Smooth muscle cell (in vitro differentiated cells): Measurements from ENCODE around the gene CDC123. TPM values are rescaled to one million over a fixed set of nuclear protein-coding genes. Genes with fewer than 3 reads are reported as not detected.
A peak's percentile ranks its signal among the peaks of the same experiment; 100 is the strongest.

Source experiments
- DNase-seq: peaks from one replicate; lab custom pipeline; 2025; ENCODE audit not compliant: unreplicated experiment; lab: John Stamatoyannopoulos, UW
- H2AFZ ChIP-seq: fragments of 200-600 bp; sonication (generic); 2 replicates; pipeline ENCODE4 v1.6.0; 2016; ENCODE audit warnings: antibody characterized with exemption, low read depth, mild to moderate bottlenecking
- H3F3A ChIP-seq: fragments of 200-600 bp; sonication (generic); 2 replicates; pipeline ENCODE4 v1.6.0; 2017; ENCODE audit warnings: antibody characterized with exemption, low read depth
- H3K27ac ChIP-seq: fragments of 200-600 bp; sonication (generic); 2 replicates; pipeline ENCODE4 v1.5.1; 2016; ENCODE audit warnings: low read depth, mild to moderate bottlenecking
- H3K27me3 ChIP-seq: fragments of 200-600 bp; sonication (generic); 2 replicates; pipeline ENCODE4 v1.6.1; 2016; ENCODE audit warnings: low read depth, mild to moderate bottlenecking
- H3K36me3 ChIP-seq: fragments of 200-600 bp; sonication (generic); 2 replicates; pipeline ENCODE4 v1.5.1; 2016; ENCODE audit warnings: low read depth
- H3K4me1 ChIP-seq: fragments of 200-600 bp; sonication (generic); 2 replicates; pipeline ENCODE4 v1.5.1; 2016; ENCODE audit warnings: low read depth
- H3K4me2 ChIP-seq: fragments of 200-600 bp; sonication (generic); 2 replicates; pipeline ENCODE4 v1.6.0; 2016; ENCODE audit warnings: mild to moderate bottlenecking
- H3K4me3 ChIP-seq: fragments of 200-600 bp; sonication (generic); 2 replicates; pipeline ENCODE4 v1.5.1; 2016; ENCODE audit warnings: mild to moderate bottlenecking
- H3K79me2 ChIP-seq: fragments of 200-600 bp; sonication (generic); 2 replicates; pipeline ENCODE4 v1.6.0; 2016; ENCODE audit warnings: low read depth, mild to moderate bottlenecking
- H3K9ac ChIP-seq: fragments of 200-600 bp; sonication (generic); 2 replicates; pipeline ENCODE4 v1.6.0; 2016; ENCODE audit warnings: low read depth
- H3K9me3 ChIP-seq: fragments of 200-600 bp; sonication (generic); replicated peaks from 2 replicates; pipeline ENCODE4 v1.5.1; 2016; ENCODE audit warnings: low read depth
- H4K20me1 ChIP-seq: fragments of 200-600 bp; sonication (generic); 2 replicates; pipeline ENCODE4 v1.6.0; 2016; ENCODE audit warnings: low read depth
- WGBS: methylation state at CpG from one replicate; pipeline ENCODE4 v1.1.7; 2016; ENCODE audit warnings: low lambda C conversion rate; 5-methylcytosine and 5-hydroxymethylcytosine counted together
- polyA plus RNA-seq: library from polyadenylated mRNA; unstranded; fragments of >200 nt; fragmentation: Nextera tagmentation; extraction: Ambion mirVana; gene quantifications from 2 replicates; pipeline ENCODE4 v1.2.1, GENCODE V29; 2016
- total RNA-seq: library from RNA; depleted of rRNA; stranded (reverse); fragments of >200 nt; gene quantifications from 2 replicates; pipeline ENCODE4 v1.2.3, GENCODE V29; 2014
- TF ChIP-seq, protein P1 (sequence below): fragments of 200-600 bp; sonication (generic); IDR thresholded peaks from 2 replicates; pipeline ENCODE4 v1.5.1; 2017; ENCODE audit warnings: borderline replicate concordance, mild to moderate bottlenecking, antibody characterized with exemption; ENCODE audit not compliant: insufficient read depth, poor library complexity, severe bottlenecking

The CDC123 gene
- total RNA-seq, result 78.2 and 87.4 TPM in 2 replicates
- polyA plus RNA-seq, result 97.2 and 103 TPM in 2 replicates

DNA sequence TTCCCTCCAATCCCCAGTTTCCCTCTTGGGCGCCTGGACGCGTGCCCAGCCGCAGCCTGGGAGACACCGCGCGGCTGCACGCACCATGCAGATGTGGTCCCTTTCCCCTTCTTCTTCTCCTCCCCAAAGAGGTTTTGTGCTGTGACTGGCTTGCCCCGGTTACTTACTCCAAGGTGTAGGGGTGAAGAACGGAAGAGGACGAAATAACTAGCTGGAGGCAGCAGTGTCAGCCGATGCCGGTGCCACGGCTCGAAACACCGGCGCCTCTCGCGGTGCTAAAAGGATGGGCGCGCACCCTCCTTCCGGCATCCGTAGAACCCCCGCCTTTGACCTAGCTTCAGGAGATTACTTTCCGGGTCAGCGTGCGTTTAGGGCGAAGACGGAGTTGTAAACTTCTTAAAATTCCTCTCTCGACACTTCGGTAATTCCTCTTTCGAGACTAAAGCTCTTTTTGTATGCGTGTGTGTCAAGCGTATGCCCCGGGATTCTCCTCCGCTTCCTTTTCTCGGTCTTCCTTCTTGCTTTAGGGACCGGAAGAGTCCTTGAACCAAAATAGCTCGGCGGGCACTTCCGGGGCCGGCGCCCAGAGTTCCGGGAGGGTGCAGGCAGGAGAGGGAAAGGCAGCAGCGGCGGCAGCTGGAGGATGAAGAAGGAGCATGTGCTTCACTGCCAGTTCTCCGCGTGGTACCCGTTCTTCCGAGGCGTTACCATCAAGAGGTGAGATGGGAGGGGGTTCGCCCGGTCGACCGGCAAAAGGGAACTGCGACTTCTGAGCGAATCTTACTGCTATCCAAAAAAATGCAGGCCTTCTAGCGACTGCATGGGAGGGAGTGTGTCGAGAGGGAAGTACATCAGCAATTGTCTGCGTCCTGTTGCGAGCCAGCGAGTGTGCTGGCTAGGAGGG lies at the start of gene CDC123, which contains the start of gene NUDT5:
Gene CDC123, plus strand, starts transcription at position 586 of the 904 bp plus-strand sequence. Its CDS starts 58 bp downstream, at position 644.
Gene NUDT5, minus strand, starts transcription at position 289 of the 904 bp plus-strand sequence. CDS start 9,600 bp downstream, outside the sequence.
- peak within 1 kb of the TSS; percentile 92 for H3K27ac ChIP-seq
- H3K27me3 ChIP-seq, result no peaks in the 10 kb centered on the region
- DNase-seq, result peak; percentile 67
- peaks cover 11% of the 10 kb centered on the region for H3K36me3 ChIP-seq
- TF ChIP-seq, protein P1, sequence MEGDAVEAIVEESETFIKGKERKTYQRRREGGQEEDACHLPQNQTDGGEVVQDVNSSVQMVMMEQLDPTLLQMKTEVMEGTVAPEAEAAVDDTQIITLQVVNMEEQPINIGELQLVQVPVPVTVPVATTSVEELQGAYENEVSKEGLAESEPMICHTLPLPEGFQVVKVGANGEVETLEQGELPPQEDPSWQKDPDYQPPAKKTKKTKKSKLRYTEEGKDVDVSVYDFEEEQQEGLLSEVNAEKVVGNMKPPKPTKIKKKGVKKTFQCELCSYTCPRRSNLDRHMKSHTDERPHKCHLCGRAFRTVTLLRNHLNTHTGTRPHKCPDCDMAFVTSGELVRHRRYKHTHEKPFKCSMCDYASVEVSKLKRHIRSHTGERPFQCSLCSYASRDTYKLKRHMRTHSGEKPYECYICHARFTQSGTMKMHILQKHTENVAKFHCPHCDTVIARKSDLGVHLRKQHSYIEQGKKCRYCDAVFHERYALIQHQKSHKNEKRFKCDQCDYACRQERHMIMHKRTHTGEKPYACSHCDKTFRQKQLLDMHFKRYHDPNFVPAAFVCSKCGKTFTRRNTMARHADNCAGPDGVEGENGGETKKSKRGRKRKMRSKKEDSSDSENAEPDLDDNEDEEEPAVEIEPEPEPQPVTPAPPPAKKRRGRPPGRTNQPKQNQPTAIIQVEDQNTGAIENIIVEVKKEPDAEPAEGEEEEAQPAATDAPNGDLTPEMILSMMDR, result no peak
- peaks cover 7% of the 10 kb centered on the region for H4K20me1 ChIP-seq
- H2AFZ ChIP-seq, result peak within 1 kb of the TSS; percentile 98
- H3K79me2 ChIP-seq, result peaks cover 89% of the 10 kb centered on the region
- H3K4me2 ChIP-seq, result peak within 1 kb of the TSS; percentile 83
- peak within 1 kb of the TSS; percentile 76 for H3K4me3 ChIP-seq
- peak within 1 kb of the TSS; percentile 90 for H3K9ac ChIP-seq
- H3F3A ChIP-seq, result no peaks in the 10 kb centered on the region
- no peaks in the 10 kb centered on the region for H3K9me3 ChIP-seq
- WGBS, result under 1% methylated on average over 62 of the region's 62 CpGs
- peaks cover 18% of the 10 kb centered on the region for H3K4me1 ChIP-seq

DNA sequence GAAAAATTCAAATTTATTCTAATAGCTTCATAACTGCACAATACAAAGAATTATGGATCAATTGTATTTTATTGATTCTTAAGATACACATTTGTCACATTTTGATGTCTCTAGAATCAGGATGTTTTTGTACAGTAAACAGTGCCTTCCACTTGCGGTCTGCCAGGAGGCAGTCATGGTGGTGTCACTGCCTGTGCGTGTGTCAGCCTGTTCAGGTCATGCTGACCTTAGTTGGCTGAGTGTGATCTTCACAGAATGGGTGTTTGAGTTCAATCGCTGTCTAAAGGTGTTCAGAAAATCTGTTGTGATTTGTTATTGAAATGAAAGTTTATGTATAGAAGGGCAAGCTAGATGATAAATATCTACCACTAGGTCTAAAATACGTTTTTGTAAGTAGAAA lies 45.8 kb upstream of the CDC123 start:
- H3K79me2 ChIP-seq, result no peaks in the 10 kb centered on the region
- H3K4me3 ChIP-seq, result no peak overlapping the region
- H4K20me1 ChIP-seq, result no peaks in the 10 kb centered on the region
- 83% methylated on average over 4 of the region's 4 CpGs for WGBS
- no peaks in the 10 kb centered on the region for H3K9me3 ChIP-seq
- no peaks in the 10 kb centered on the region for H3F3A ChIP-seq
- H2AFZ ChIP-seq, result no peak overlapping the region
- no peak overlapping the region for H3K27ac ChIP-seq
- no peaks in the 10 kb centered on the region for H3K4me1 ChIP-seq
- no peak for DNase-seq
- TF ChIP-seq, protein P1, result no peak
- no peaks in the 10 kb centered on the region for H3K27me3 ChIP-seq
- no peaks in the 10 kb centered on the region for H3K36me3 ChIP-seq
- no peak overlapping the region for H3K4me2 ChIP-seq
- no peak overlapping the region for H3K9ac ChIP-seq

GRCh38 chr10:12154516-12154915 lies 41.5 kb upstream of the CDC123 start:
- Histone ChIP-seq H3F3A (no peaks in the 10 kb centered on the region), H4K20me1 (no peaks in the 10 kb centered on the region), H3K4me3 (no peak overlapping the region), H3K36me3 (peaks cover 8% of the 10 kb centered on the region), H2AFZ (no peak overlapping the region), H3K4me2 (no peak overlapping the region), H3K4me1 (no peaks in the 10 kb centered on the region), H3K79me2 (no peaks in the 10 kb centered on the region), H3K27me3 (no peaks in the 10 kb centered on the region), H3K9me3 (no peaks in the 10 kb centered on the region), H3K27ac (no peak overlapping the region), H3K9ac (no peak overlapping the region)
- no peak for DNase-seq
- WGBS, result 96% methylated on average over 6 of the region's 6 CpGs
- TF ChIP-seq, protein P1, result no peak
